ENCODE data around the gene UGGT1.
"Not testable (repeated sequence)": the region's sequence is repeated elsewhere in the genome, so short reads cannot be mapped to it uniquely, and the experiment has no call there.

Gene UGGT1

DNA sequence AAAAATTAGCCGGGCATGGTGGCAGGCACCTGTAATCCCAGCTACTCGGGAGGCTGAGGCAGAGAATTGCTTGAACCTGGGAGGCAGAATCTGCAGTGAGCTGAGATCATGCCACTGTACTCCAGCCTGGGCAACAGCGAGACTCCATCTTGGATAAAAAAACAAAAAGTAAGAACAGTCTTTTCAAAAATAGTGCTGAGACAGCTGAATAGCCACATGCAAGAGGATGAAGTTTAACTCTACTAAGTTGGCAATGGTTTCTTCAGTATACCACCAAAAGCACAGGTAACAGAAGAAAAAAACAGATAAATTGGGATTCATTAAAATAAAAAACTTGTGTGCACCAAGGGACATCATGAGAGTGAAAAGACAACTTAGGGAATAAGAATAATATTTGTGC lies 115.2 kb downstream of the UGGT1 start:
- no peaks in the 10 kb centered on the region for H3K4me1 Mint-ChIP-seq (ENCODE audit: low read depth)
- H3K4me3 Mint-ChIP-seq, result no peak overlapping the region
- H3K36me3 Mint-ChIP-seq (ENCODE audit: low read depth), result no peaks in the 10 kb centered on the region
- no peak overlapping the region for H3K27ac Mint-ChIP-seq
- H3K9me3 Mint-ChIP-seq, result no peaks in the 10 kb centered on the region
- peaks cover 9% of the 10 kb centered on the region for H3K27me3 Mint-ChIP-seq (ENCODE audit: low read depth)

- Mint-ChIP-seq H3K36me3 (ENCODE audit: low read depth) (no peaks in the 10 kb centered on the region), H3K4me1 (ENCODE audit: low read depth) (no peaks in the 10 kb centered on the region), H3K4me3 (no peak overlapping the region), H3K27ac (no peak overlapping the region), H3K27me3 (ENCODE audit: low read depth) (peaks cover 4% of the 10 kb centered on the region), H3K9me3 (no peaks in the 10 kb centered on the region)
These were observed 117.0 kb downstream of the UGGT1 start for GRCh38 chr2:128208023-128208422.

- not testable (repeated sequence) for H3K27me3 Mint-ChIP-seq (ENCODE audit: low read depth); H3K9me3 Mint-ChIP-seq; H3K4me3 Mint-ChIP-seq; H3K4me1 Mint-ChIP-seq (ENCODE audit: low read depth); H3K36me3 Mint-ChIP-seq (ENCODE audit: low read depth); H3K27ac Mint-ChIP-seq
These were observed 117.8 kb downstream of the UGGT1 start for GRCh38 chr2:128208631-128209324.

- H3K27me3 Mint-ChIP-seq (ENCODE audit: low read depth), result no peaks in the 10 kb centered on the region
- H3K27ac Mint-ChIP-seq, result no peak overlapping the region
- H3K9me3 Mint-ChIP-seq, result no peaks in the 10 kb centered on the region
- no peaks in the 10 kb centered on the region for H3K4me1 Mint-ChIP-seq (ENCODE audit: low read depth)
- no peak overlapping the region for H3K4me3 Mint-ChIP-seq
- no peaks in the 10 kb centered on the region for H3K36me3 Mint-ChIP-seq (ENCODE audit: low read depth)
These were observed 123.3 kb downstream of the UGGT1 start for GRCh38 chr2:128214251-128214650.

- H3K27me3 Mint-ChIP-seq (ENCODE audit: low read depth), result no peaks in the 10 kb centered on the region
- H3K9me3 Mint-ChIP-seq, result no peaks in the 10 kb centered on the region
These were observed 124.0 kb downstream of the UGGT1 start for GRCh38 chr2:128214866-128215460.

DNA sequence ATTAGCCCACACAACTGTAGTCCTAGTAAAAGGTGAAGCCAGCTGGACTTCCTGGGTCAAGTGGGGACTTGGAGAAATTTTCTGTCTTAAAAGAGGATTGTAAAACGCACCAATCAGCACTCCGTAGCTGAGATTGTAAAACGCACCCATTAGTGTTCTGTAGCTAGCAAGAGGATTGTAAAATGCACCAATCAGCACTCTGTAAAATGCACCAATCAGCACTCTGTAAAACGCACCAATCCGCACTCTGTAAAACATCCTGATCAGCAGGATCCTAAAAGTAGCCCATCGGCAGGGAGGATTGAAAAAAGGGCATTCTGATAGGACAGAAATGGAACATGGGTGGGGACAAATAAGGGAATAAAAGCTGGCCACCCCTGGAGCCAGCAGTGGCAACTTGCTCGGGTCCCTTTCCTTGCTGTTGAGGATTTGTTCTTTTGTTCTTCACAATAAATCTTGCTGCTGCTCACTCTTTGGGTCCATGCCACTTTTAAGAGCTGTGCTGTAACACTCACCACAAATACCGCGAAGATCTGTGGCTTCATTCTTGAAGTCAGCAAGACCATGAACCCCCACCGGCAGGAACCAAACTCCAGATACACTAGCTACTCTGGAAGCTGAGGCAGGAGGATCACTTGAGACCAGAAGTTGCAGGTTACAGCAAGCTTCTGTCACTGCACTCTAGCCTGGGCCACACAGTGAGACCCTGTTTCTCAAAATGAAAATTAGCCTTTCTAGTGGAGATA lies 125.1 kb downstream of the UGGT1 start:
- H3K4me1 Mint-ChIP-seq (ENCODE audit: low read depth), result no peaks in the 10 kb centered on the region
- no peaks in the 10 kb centered on the region for H3K36me3 Mint-ChIP-seq (ENCODE audit: low read depth)

More at GRCh38 chr2:128214866-128215460, 124.0 kb downstream of the UGGT1 start:
- H3K36me3 Mint-ChIP-seq (ENCODE audit: low read depth), result no peaks in the 10 kb centered on the region
- H3K27ac Mint-ChIP-seq, result no peak overlapping the region
- no peaks in the 10 kb centered on the region for H3K4me1 Mint-ChIP-seq (ENCODE audit: low read depth)
- no peak overlapping the region for H3K4me3 Mint-ChIP-seq

GRCh38 chr2:128217671-128218070 lies 126.7 kb downstream of the UGGT1 start:
- Mint-ChIP-seq H3K27ac (no peak overlapping the region), H3K4me1 (ENCODE audit: low read depth) (no peaks in the 10 kb centered on the region), H3K9me3 (no peaks in the 10 kb centered on the region), H3K36me3 (ENCODE audit: low read depth) (no peaks in the 10 kb centered on the region), H3K27me3 (ENCODE audit: low read depth) (no peaks in the 10 kb centered on the region), H3K4me3 (no peak overlapping the region)

More for the DNA sequence above, 125.1 kb downstream of the UGGT1 start:
- no peak overlapping the region for H3K4me3 Mint-ChIP-seq
- H3K27me3 Mint-ChIP-seq (ENCODE audit: low read depth), result no peaks in the 10 kb centered on the region
- no peak overlapping the region for H3K27ac Mint-ChIP-seq
- H3K9me3 Mint-ChIP-seq, result no peaks in the 10 kb centered on the region

DNA sequence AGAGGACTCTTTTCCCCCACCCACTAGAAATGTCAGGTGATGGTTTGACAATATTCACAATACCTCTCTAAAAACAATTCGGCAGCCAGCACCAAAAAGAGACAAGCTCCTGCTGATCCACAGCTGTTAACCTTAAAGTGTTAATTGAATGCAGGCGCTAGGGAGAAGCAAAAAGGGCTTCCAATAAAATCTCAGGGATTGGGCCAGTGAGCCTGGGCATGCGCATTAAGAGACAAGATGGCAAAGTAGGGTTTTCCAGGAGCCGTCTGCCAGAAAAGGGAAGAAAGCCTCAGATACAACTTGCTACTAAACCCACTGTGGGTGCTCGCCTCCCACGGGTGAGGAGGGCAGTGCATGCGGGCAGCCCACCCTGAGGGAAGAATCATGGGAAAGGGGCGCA lies 128.9 kb downstream of the UGGT1 start:
- Mint-ChIP-seq H3K27ac (no peak overlapping the region), H3K4me1 (ENCODE audit: low read depth) (no peaks in the 10 kb centered on the region), H3K4me3 (no peak overlapping the region), H3K36me3 (ENCODE audit: low read depth) (no peaks in the 10 kb centered on the region), H3K27me3 (ENCODE audit: low read depth) (no peaks in the 10 kb centered on the region), H3K9me3 (no peaks in the 10 kb centered on the region)

- Mint-ChIP-seq H3K4me3 (no peak overlapping the region), H3K4me1 (ENCODE audit: low read depth) (no peaks in the 10 kb centered on the region), H3K27ac (no peak overlapping the region), H3K9me3 (no peaks in the 10 kb centered on the region), H3K36me3 (ENCODE audit: low read depth) (no peaks in the 10 kb centered on the region), H3K27me3 (ENCODE audit: low read depth) (peaks cover 15% of the 10 kb centered on the region)
These were observed 136.9 kb downstream of the UGGT1 start for GRCh38 chr2:128227862-128228261.

DNA sequence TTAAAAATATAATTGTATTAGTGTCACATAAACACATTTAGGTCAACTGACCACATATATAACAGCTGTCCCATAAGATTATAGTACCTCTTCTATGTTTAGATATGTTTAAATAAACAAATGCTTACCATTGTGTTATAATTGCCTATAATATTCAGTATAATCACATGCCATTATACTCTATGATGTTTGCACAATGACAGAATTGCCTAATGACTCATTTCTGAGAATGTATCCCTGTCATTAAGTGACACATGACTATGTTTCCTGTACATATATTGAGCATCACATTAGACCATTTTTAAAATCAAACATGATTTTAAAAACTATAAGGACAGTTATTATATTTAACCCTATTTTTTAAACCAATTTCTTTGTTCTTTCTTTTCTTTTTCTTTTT lies 137.9 kb downstream of the UGGT1 start:
- H3K36me3 Mint-ChIP-seq (ENCODE audit: low read depth), result no peaks in the 10 kb centered on the region
- H3K4me3 Mint-ChIP-seq, result no peak overlapping the region
- peaks cover 2% of the 10 kb centered on the region for H3K4me1 Mint-ChIP-seq (ENCODE audit: low read depth)

GRCh38 chr2:128232965-128233789 lies 142.2 kb downstream of the UGGT1 start:
- Mint-ChIP-seq H3K27ac (no peak overlapping the region), H3K4me3 (peak overlapping the region; percentile 82), H3K27me3 (ENCODE audit: low read depth) (peaks cover 22% of the 10 kb centered on the region), H3K36me3 (ENCODE audit: low read depth) (no peaks in the 10 kb centered on the region), H3K9me3 (no peaks in the 10 kb centered on the region), H3K4me1 (ENCODE audit: low read depth) (peaks cover 2% of the 10 kb centered on the region)

More for the DNA sequence above, 137.9 kb downstream of the UGGT1 start:
- Mint-ChIP-seq H3K27ac (no peak overlapping the region), H3K27me3 (ENCODE audit: low read depth) (peaks cover 15% of the 10 kb centered on the region), H3K9me3 (no peaks in the 10 kb centered on the region)

DNA sequence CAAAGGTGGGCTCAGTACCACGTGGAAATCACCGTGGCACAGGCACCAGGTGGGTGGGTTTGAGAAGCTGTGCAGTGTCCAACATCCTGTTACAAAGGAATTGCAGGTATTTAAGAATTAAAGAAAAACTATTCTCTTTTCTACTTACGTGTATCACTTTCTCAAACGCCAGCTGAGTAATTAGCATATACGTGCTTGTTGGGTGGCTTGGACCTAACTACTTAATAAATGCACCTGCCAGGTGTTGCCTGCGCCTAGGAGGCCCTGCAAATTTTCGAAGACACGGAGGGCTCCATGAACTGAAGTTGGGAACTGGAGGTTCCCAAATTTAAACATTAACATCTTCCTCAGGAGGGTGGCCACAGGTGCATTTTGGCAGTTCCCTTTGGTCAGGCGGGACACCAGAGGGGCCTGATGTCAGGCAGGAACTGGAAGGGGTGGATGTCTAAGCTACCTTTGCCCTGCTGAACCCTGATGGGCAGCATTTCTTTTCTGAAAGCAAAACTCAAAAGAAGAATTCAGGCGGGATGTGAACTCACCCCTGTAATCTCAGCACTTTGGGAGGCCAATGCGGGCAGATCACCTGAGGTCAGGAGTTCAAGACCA lies 142.9 kb downstream of the UGGT1 start:
- Mint-ChIP-seq H3K4me1 (ENCODE audit: low read depth) (peaks cover 2% of the 10 kb centered on the region), H3K4me3 (peak overlapping the region; percentile 82)

GRCh38 chr2:128234613-128235012 lies 143.6 kb downstream of the UGGT1 start:
- no peak overlapping the region for H3K4me3 Mint-ChIP-seq

More for the DNA sequence above, 142.9 kb downstream of the UGGT1 start:
- Mint-ChIP-seq H3K9me3 (no peaks in the 10 kb centered on the region), H3K27ac (no peak overlapping the region), H3K36me3 (ENCODE audit: low read depth) (no peaks in the 10 kb centered on the region), H3K27me3 (ENCODE audit: low read depth) (peaks cover 24% of the 10 kb centered on the region)

GRCh38 chr2:128235581-128235980 lies 144.6 kb downstream of the UGGT1 start:
- no peak overlapping the region for H3K4me3 Mint-ChIP-seq
- H3K36me3 Mint-ChIP-seq (ENCODE audit: low read depth), result no peaks in the 10 kb centered on the region
- no peak overlapping the region for H3K27ac Mint-ChIP-seq
- H3K27me3 Mint-ChIP-seq (ENCODE audit: low read depth), result peaks cover 24% of the 10 kb centered on the region
- peaks cover 2% of the 10 kb centered on the region for H3K4me1 Mint-ChIP-seq (ENCODE audit: low read depth)
- no peaks in the 10 kb centered on the region for H3K9me3 Mint-ChIP-seq

More at GRCh38 chr2:128234613-128235012, 143.6 kb downstream of the UGGT1 start:
- Mint-ChIP-seq H3K4me1 (ENCODE audit: low read depth) (peaks cover 2% of the 10 kb centered on the region), H3K36me3 (ENCODE audit: low read depth) (no peaks in the 10 kb centered on the region), H3K9me3 (no peaks in the 10 kb centered on the region), H3K27me3 (ENCODE audit: low read depth) (peaks cover 24% of the 10 kb centered on the region), H3K27ac (no peak overlapping the region)
